Measurements from ENCODE around the gene CORIN. TPM values are rescaled to one million over a fixed set of nuclear protein-coding genes. Genes with fewer than 3 reads are reported as not detected.

The CORIN gene
- polyA plus RNA-seq, 1 of the 3 experiments (the other 2 are of a cell fraction), result 1.1 TPM

- TF ChIP-seq USF2 (IDR thresholded peaks at IDR 0.05; ENCODE audit: borderline replicate concordance, low read depth, low read length), result no peak
- TF ChIP-seq JUND (IDR thresholded peaks at IDR 0.05), result no peak
- TF ChIP-seq GABPA (IDR thresholded peaks at IDR 0.05; ENCODE audit: low read depth), result no peak
- no peak for TF ChIP-seq MEF2A (IDR thresholded peaks at IDR 0.05; ENCODE audit: borderline replicate concordance, low read depth)
- no peak for TF ChIP-seq RCOR1 (IDR thresholded peaks at IDR 0.05; ENCODE audit: low read length)
- TF ChIP-seq RXRA (IDR thresholded peaks at IDR 0.05; ENCODE audit: borderline replicate concordance, low read depth), result no peak
- no peak for TF ChIP-seq FOXJ3 (CRISPR knock-in tag; IDR thresholded peaks at IDR 0.05)
Measured at GRCh38 chr4:47860305-47860704, 22.4 kb upstream of the CORIN start (continued).

- no peak for DNase-seq
- WGBS (ENCODE audit: low lambda C conversion rate), result 93% methylated on average over 2 of the region's 2 CpGs
- Histone ChIP-seq H3K27ac (ENCODE audit: low read depth in 2 of 2, low read length in 1 of 2) (no peak overlapping the region), H3K9me3 (no peaks in the 10 kb centered on the region), H3K9me2 (no peaks in the 10 kb centered on the region), H3K4me1 (ENCODE audit: control insufficient read depth in 1 of 2, insufficient read depth in 2 of 2, low read depth in 1 of 2, low read length in 1 of 2) (peaks cover 0 to 14% of the 10 kb centered on the region in 2 experiments; a peak in 1 of 4 replicates), H3K79me2 (ENCODE audit: insufficient read depth) (0 out of 2 replicates have a peak, but pooled peaks cover 4% of the 10 kb centered on the region), H3K27me3 (ENCODE audit: insufficient read depth) (no peaks in the 10 kb centered on the region), H3F3A (replicated peaks; ENCODE audit: insufficient read depth) (peaks cover 14% of the 10 kb centered on the region), H3K4me2 (no peak overlapping the region), H3K9ac (no peak overlapping the region), H3K4me3 (ENCODE audit: low read depth in 2 of 2, low read length in 1 of 2) (no peak overlapping the region), H4K20me1 (ENCODE audit: insufficient read depth) (no peaks in the 10 kb centered on the region), H2AFZ (ENCODE audit: low read depth) (no peak overlapping the region), H3K36me3 (replicated peaks in 1 of 2; ENCODE audit: control insufficient read depth in 1 of 2, insufficient read depth in 2 of 2, low read length in 1 of 2) (peaks cover 43 to 44% of the 10 kb centered on the region in 2 experiments)
- ChIA-PET POLR2A (no interaction called here), CTCF (no interaction called here)
- TF ChIP-seq CHD2 (IDR thresholded peaks at IDR 0.05; ENCODE audit: low read length, partially characterized antibody) (no peak), GABPA (IDR thresholded peaks at IDR 0.05; ENCODE audit: low read depth) (no peak), NRF1 (IDR thresholded peaks at IDR 0.05; ENCODE audit: low read depth, low read length) (no peak), FOSL2 (IDR thresholded peaks at IDR 0.05; ENCODE audit: borderline replicate concordance, low read depth) (no peak)
Measured at GRCh38 chr4:47858006-47858405, 20.1 kb upstream of the CORIN start.

GRCh38 chr4:47856713-47857112, 18.8 kb upstream of the CORIN start:
- 0 out of 2 replicates have a peak, but pooled peaks cover 4% of the 10 kb centered on the region for H3K79me2 ChIP-seq (ENCODE audit: insufficient read depth)
- CTCF ChIA-PET, result interaction anchor here (0.8 to 1.2 kb wide), 2 partner anchors 17 to 21 kb away, joined by 3 to 4 read pairs; no protein-coding TSS in a partner anchor
- no peak overlapping the region for H2AFZ ChIP-seq (ENCODE audit: low read depth)
- no peaks in the 10 kb centered on the region for H4K20me1 ChIP-seq (ENCODE audit: insufficient read depth)
- no peak overlapping the region for H3K4me2 ChIP-seq
- TF ChIP-seq GABPA (IDR thresholded peaks at IDR 0.05; ENCODE audit: low read depth) (no peak), POLR2AphosphoS5 (IDR thresholded peaks at IDR 0.05; ENCODE audit: low read depth, low read length) (no peak), ELF1 (IDR thresholded peaks at IDR 0.05) (no peak), CHD2 (IDR thresholded peaks at IDR 0.05; ENCODE audit: low read length, partially characterized antibody) (no peak), REST (IDR thresholded peaks at IDR 0.05; ENCODE audit: low read depth, low read length) (no peak), FOXM1 (IDR thresholded peaks at IDR 0.05; ENCODE audit: low read depth) (no peak), SIN3A (IDR thresholded peaks at IDR 0.05; ENCODE audit: borderline replicate concordance, low read depth, low read length) (no peak), PBX3 (IDR thresholded peaks at IDR 0.05) (no peak)
- TF ChIP-seq, protein P1, sequence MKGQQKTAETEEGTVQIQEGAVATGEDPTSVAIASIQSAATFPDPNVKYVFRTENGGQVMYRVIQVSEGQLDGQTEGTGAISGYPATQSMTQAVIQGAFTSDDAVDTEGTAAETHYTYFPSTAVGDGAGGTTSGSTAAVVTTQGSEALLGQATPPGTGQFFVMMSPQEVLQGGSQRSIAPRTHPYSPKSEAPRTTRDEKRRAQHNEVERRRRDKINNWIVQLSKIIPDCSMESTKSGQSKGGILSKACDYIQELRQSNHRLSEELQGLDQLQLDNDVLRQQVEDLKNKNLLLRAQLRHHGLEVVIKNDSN (IDR thresholded peaks at IDR 0.05; ENCODE audit: borderline replicate concordance, low read depth), result no peak
- POLR2A ChIA-PET, result no interaction called here
- no peak overlapping the region for H3K9ac ChIP-seq
- DNase-seq, result no peak
- H3K27ac ChIP-seq (ENCODE audit: low read depth in 2 of 2, low read length in 1 of 2), result no peak overlapping the region
- H3K36me3 ChIP-seq (replicated peaks in 1 of 2; ENCODE audit: control insufficient read depth in 1 of 2, insufficient read depth in 2 of 2, low read length in 1 of 2), result peaks cover 41 to 44% of the 10 kb centered on the region in 2 experiments
- H3K9me2 ChIP-seq, result no peaks in the 10 kb centered on the region
- H3K27me3 ChIP-seq (ENCODE audit: insufficient read depth), result no peaks in the 10 kb centered on the region
- 90% methylated on average over 1 of the region's 1 CpG for WGBS (ENCODE audit: low lambda C conversion rate)
- no peaks in the 10 kb centered on the region for H3K9me3 ChIP-seq
- peaks cover 0 to 6% of the 10 kb centered on the region in 2 experiments; a peak in 1 of 4 replicates for H3K4me1 ChIP-seq (ENCODE audit: control insufficient read depth in 1 of 2, insufficient read depth in 2 of 2, low read depth in 1 of 2, low read length in 1 of 2)
- H3K4me3 ChIP-seq (ENCODE audit: low read depth in 2 of 2, low read length in 1 of 2), result no peak overlapping the region
- peaks cover 1% of the 10 kb centered on the region for H3F3A ChIP-seq (replicated peaks; ENCODE audit: insufficient read depth)

All from SK-N-SH (cell line).